GM12874 (cell line): ENCODE data around the gene CYP4B1.

Source experiments
- CTCF ChIP-seq: IDR thresholded peaks from 2 replicates; pipeline ENCODE4 v1.5.1; 2011; ENCODE audit warnings: low read depth, mild to moderate bottlenecking, control low read depth, low read length, moderate library complexity; ENCODE audit not compliant: insufficient read depth

CYP4B1 gene

DNA sequence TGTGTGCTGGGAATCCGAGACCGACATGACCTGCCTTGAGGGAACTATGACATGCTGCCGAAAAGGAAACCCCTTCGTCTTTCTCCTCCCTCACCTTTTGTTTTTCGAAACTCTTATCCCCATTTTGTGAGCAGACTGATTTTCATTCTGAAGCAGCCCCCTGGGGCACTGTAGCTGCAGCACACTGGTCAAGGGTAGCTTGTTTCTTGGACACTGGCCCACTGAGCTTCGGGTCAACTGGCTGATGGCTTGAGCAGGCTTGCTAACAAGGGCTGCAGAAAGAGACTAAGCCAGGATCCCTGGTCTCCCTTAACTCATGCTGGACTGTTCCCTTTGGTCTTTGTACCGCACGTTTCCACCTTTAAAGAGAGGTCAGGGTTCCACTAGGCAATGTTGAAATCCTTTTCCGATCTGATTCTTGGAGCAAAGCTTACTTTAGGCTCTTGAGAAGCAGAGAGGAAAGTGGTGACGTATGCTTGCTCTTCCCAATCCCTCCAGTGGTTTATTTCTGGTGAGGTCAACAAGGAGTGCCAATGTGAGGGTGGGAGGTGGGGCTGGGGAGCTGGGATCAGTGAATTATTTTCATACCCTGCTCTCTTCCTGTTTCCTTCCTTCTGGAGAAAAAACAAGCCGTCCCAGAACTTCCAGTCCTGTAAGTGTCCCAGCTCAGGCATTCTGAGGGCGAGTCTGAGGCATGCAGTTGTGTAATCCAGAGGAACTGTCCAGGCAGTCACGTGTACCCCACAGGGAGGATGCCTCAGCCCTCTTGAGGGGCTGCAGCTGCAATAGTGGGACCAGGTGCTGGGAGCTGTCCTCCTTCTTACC is 7.6 kb downstream of the CYP4B1 start:
- TF ChIP-seq CTCF: no peak

DNA sequence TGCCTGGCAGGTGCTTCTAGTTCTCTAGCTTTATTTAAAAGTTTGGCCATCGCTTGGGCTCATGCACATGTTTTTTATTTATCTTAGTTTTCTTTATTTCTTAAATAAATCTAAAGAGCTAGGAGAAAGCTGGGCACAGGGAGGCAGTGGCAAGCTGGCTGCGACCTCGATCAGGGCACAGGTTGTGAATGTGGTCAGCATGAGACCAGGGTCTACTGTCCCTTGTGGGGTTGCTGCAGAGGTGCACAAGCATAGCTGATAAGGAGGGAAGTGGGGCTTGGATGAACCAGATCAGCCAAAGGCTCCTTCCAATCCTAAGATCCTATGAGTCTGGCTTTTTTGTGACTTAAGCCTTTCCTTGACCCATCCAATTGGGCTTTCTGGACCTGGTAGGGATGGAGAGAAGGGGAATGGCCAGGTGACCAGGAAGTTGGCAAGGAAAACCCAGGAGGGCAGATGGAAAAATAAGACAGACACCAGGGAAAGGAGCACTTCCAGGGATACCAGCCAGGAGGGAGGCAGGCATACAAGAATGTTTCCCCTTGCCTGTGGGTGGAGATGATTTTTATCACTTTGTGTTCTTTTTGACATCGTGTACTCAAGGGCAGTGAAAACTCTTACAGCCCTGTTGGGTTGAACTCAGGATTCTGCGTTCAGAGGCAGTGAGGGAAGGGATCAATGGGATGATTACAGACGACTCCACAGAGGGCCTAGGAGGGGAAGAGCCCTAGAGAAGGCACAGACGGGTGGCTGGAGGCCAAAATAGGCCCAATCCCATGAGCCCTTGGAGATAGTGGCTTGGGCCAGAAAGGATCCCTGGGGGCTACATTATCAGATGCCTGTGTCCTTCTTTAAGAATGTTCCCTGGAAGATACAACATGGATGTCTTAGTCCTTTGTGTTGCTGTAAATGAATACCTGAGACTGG is 8.5 kb downstream of the CYP4B1 start:
- TF ChIP-seq CTCF: no peak

DNA sequence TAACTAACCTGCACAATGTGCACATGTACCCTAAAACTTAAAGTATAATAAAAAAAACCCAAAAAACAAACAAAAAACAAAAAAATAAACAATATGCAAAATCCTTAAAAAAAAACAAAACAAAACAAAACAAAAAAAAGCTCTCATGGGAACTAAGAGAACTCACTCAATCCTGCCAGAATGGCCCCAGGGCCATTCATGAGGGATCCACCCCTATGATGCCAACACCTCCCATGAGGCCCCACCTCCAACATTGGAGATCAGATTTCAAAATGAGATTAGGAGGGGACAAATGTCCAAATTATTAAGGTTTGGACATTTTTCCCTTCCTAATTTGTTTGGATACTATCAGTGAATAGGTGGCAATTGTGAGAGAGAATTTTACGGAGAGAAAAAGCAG is 10.2 kb downstream of the CYP4B1 start:
- no peak for TF ChIP-seq CTCF

GRCh38 chr1:46809904-46810303 is 11.1 kb downstream of the CYP4B1 start:
- TF ChIP-seq CTCF: no peak

DNA sequence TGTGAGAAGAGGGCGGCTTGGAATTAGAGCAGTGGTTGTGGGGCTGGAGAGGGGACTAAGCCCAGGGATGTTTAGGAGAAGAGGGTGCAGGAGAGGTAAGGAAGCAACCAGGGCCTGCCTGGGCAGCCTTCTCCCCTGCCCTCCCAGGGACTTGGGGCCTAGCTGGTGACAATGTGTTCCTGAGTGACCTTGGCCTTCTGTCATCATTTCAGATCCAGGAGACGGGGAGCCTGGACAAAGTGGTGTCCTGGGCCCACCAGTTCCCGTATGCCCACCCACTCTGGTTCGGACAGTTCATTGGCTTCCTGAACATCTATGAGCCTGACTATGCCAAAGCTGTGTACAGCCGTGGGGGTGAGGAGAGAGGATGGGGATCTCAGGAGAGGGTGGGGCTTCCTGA is 11.8 kb downstream of the CYP4B1 start:
- TF ChIP-seq CTCF: no peak

DNA sequence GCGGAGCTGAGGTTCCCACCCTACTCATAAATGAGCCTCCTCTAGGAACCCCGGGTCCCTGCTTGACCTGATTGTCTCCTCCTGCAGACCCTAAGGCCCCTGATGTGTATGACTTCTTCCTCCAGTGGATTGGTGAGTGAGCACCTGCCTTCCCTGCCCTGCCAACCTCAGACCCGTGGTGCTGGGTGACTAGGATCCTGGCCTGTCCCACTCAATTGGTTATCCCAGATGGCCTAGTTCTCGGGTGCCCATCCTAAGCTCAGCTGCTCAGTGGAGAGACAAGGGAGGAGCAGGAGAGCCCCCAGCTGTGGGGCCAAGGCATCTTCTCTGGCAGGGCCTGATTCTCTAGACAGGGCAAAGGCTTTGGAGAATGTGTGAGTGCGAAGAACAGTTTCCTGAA is 12.2 kb downstream of the CYP4B1 start:
- TF ChIP-seq CTCF: no peak
